Activated CD4-positive, alpha-beta T cell treated with anti-CD3 and anti-CD28 coated beads, Interleukin-2, amount 50 U/mL, for 16 hours (primary cell): ENCODE data around the gene PSMD9.
"Not testable (repeated sequence)": the region's sequence is repeated elsewhere in the genome, so short reads cannot be mapped to it uniquely, and the experiment has no call there.

Source experiments
- DNase-seq: peaks from one replicate; pipeline ENCODE4 v3.0.0-alpha.2; 2020

PSMD9 gene

DNA sequence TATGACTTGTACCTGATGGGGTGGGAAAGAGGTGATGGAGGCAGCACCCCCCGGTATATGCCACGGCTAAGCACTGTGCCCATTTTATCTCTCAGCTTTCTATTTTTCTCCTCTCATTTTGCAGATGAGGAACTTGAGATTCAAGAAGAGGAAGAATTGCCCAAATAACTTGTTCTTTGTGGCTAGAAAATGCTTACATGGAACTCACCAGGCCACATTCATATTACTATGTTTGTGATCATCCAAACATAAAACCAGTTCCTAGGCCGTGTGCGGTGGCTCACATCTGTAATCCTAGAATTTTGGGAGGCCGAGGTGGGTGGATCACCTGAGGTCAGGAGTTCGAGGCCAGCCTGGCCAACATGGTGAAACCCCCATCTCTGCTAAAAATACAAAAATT, 14.5 kb upstream of the PSMD9 start:
- no peak for DNase-seq

DNA sequence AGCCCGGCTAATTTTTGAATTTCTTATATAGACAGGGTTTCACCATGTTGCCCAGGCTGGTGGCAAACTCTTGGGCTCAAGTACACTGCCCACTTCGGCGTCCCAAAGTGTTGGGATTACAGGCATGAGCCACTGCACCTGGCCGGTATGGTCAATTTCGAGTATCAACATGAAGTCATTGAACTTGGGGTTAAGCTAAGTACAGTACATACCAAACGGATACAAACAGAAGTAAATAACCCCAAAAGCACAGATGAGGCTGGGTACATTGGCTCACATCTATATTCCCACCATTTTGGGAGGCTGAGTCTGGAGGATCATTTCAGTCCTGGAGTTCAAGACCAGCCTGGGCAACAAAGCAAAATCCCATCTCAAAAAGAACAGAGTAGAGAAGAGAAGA, 13.0 kb upstream of the PSMD9 start:
- no peak for DNase-seq

DNA sequence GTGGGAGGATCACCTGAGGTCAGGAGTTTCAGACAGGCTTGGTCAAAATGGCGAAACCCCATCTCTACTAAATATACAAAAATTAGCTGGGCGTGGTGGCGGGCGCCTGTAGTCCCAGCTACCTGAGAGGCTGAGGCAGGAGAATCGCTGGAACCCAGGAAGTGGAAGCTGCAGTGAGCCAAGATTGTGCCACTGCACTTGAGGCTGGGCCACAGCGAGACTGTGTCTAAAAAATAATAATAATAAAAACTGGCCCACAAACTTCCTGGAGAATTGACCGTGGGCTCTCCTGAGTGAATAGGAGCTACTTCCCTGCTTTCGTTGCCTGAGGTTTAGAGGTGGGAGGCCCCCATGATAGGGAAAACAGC, 12.5 kb upstream of the PSMD9 start:
- not testable (repeated sequence) for DNase-seq

DNA sequence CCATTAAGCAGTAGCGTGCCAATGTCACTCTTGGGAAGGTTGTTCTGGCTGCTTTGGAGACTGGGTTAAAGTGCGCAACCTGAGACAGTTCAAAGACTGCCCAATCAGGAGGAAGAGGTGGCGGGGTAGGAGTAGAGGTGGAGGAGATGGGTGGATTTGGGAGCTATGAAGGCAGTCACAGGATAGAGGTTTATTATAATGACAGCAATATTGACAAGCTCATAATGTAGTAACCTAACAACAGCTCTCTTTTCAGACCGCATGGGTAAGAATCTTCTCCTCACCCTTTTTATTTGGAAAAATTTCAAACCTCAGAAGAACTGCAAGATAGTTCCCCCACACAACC, 5.3 kb upstream of the PSMD9 start:
- DNase-seq = no peak

DNA sequence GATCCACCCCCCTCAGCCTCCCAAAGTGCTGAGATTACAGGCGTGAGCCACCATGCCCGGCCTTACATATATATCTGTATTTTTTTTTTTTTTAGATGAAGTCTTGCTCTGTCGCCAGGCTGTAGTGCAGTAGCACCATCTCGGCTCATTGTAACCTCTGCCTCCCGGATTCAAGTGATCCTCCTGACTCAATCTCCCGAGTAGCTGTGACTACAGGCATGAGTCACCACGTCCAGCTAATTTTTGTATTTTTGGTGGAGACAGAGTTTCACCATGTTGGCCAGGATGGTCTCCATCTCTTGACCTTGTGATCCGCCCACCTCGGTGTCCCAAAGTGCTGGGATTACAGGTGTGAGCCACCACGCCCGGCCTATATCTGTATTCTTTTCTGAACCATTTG, 3.5 kb upstream of the PSMD9 start:
- DNase-seq = not testable (repeated sequence)

DNA sequence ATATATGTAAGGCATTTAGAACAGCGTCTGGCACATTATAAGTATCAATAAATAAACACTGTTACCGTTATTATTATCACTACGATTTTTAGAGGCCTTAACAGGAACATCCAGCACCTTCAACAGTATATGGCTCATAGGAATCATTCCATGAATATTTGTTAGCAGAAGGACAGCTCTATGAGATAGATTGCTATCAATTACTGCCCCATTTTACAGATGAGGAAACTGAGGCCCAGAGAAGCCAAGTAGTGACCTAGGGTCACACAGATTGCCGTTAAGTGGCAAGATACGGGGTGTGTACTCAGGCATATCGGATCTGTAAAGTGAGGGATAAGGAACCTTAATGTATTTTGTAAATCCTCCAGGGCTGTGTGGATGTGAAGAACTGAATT, 510 bp upstream of the PSMD9 start:
- no peak for DNase-seq

DNA sequence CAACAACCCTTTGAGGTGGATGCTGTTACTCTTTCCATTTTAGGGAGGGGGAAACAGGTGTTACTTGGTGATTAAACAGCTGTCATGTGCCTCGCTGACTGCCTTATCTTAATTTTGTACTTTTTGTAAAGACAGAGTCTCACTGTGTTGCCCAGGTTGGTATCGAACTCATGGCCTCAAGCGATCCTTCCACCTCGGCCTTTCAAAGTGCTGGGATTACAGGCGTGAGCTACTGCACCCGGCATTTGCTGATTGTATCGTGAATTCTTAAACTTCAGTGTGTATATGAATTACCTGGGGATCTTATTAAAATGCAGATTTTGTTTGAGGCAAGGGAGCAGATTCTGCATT, 659 bp downstream of the PSMD9 start:
- DNase-seq = no peak

DNA sequence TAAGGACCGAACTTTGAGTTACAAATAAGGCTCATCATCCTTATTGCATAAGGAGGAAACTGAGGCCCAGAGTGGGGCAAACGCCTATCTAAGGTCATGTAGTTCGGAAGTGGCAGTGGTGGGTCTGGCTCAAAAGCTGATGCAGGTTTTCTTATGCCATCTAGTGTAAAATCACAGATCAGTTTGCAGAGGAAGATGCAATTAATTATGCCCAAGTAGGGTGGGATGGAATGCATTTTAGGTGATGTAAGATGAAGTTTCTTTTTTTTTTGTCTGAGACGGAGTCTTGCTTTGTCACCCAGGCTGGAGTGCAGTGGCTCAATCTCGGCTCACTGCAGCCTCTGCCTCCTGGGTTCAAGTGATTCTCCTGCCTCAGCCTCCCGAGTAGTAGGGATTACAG, 1.1 kb downstream of the PSMD9 start:
- DNase-seq = not testable (repeated sequence)

DNA sequence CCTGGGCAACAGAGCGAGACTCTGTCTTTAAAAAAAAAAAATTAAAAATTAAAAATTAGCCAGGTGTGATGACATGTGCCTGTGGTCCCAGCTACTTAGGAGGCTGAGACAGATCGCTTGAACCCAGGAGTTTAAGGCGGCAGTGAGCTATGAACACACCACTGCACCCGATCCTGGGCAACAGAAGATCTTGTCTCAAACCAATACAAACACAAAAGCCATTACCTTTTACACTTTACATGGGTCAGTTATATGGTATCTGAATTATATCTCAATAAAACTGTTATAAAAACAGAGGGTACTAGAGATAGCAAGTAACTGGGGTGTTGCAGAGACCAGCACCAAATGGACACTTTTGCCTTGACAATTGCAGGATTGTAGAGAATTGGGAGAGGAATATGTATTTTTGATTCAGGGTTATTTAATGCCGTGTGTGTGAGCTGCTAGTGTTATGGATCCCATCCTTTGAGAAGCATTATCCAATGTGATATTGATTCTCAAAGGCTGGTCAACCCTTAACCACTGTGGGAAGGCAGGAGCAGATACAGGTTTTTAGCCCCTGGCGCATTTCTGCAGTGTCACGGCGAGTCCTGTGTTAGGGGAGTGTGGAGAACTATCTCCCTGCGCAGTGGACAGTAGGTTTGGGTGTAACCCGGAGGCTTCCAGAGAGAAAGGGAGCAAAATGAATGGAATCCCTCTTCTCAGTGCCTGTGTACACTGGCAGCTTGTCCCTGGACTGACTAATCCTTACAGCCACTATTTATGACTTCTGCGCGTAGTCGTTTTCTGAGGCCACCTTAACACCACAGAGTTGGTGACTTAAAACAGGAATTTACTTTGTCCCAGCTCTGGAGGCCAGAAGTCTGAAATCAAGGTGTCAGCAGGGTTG, 4.3 kb downstream of the PSMD9 start:
- DNase-seq = peak; percentile 37

DNA sequence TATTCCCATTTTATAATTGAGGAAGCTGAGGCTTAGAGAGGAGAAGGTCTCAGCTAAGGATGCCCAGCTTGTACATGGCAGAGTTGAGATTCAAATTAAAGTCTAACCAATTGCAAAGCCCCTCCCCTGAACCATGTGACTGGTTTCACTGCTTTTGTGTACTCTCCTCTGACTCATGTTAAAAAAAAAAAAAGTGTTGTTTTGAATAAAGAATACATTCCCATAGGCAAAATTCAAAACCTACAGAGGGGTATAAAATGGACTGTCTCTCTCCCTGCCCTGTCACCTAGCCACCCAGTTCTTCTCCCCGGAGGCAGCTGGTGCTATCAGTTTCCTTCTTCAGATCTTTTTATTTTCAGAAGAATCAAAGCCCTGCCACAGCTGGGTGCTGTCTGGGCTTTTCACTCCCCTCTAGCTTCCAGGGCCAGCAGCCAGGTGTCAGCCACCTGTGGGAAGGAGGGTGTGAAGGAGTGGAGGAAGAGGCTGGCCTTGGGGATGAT, 5.4 kb downstream of the PSMD9 start:
- peak; percentile 47 for DNase-seq

DNA sequence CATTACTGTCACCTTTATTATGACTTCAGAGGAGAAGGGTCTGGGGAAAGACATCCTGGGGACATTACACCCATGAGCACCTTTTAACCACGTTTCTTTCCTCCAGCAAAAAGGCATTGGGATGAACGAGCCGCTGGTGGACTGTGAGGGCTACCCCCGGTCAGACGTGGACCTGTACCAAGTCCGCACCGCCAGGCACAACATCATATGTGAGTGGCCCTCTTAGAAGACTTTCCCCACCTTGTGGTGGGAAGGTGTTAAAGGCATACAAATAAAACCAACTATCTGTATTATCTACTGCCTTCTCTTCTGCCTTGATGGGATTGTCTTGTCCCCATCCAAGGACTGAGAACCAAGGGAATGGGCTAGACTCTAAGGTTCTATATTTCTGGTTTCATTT, 6.0 kb downstream of the PSMD9 start:
- no peak for DNase-seq

DNA sequence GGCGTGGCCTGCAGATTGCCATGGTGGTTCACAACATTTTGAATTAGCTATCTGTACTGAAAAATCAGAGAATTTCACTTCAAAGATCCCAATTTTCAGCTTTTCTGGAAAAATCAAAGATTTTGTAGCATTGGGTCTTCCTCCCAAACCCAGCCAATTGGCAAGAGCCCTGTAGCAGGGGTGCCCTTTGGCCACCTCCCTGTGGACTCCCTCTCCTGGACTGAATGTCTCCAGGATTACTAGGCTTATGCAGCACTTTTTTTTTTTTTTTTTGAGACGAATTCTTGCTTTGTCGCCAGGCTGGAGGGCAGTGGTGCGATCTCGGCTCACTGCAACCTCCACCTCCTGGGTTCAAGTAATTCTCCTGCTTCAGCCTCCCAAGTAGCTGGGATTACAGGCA, 9.7 kb downstream of the PSMD9 start:
- DNase-seq = no peak

DNA sequence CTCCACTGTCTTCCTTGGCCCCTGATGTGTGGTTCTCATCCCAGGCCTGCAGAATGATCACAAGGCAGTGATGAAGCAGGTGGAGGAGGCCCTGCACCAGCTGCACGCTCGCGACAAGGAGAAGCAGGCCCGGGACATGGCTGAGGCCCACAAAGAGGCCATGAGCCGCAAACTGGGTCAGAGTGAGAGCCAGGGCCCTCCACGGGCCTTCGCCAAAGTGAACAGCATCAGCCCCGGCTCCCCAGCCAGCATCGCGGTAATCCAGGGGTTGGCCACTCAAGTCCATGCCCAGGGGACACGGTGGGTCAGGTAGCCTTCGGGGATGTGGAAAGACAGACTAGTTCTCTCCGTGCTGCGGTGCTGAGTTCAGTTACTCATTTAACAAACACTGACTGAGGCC, 11.0 kb downstream of the PSMD9 start:
- DNase-seq = no peak

DNA sequence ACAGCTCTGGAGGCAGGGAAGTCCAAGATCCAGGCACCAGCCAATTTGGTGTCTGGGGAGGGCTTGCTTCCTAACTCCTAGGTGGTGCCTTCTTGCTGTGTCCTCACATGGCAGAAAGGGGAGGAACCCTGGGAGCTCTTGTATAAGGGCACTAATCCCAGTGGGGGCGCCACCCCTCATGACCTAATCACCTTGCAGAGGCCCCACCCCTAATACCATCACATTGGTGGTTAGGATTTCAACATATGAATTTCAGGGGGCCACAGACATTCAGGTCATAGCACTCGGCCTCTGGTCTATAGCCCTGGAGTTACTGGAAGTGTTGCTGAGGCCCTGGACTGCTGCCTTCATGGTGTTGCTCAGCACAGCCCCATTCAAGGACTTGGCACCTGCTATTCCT, 14.6 kb downstream of the PSMD9 start:
- no peak for DNase-seq

DNA sequence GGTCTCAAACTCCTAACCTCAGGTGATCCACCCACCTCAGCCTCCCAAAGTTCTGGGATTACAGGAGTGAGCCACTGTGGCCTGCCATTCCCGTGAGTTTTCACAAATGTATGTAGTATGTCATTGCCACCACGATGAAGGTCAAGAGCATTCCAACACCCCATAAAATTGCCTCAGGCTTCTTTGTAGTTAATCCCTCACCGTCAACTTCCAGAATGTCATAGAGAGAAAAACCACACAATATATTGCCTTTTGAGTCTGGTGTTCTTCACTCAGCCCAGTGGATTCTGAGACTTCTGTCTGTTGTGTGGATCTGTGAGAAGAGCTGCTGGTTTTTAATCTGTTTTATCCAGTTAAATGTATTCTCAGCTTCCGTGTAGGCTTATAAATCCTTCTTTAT, 17.2 kb downstream of the PSMD9 start:
- no peak for DNase-seq

DNA sequence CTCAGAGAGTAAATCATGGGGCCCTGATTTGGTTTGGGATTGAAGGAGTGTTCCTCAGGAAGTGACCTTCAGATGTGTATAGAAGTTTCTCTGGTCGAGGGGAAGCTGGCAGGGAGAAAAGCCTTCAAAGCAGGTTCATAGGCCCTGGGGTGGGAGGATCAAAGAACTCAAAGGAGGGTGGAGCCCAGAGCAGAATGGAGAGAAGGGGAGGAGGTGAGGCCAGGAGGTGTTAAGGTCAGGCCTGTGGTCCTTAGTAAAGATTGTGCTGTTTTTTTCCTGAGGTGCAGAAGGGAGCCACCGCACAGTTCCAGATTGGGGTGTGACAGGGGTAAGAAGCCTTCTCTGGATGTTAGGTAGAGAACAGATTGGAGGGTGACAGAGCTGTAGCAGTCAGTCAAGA, 20.1 kb downstream of the PSMD9 start:
- no peak for DNase-seq

DNA sequence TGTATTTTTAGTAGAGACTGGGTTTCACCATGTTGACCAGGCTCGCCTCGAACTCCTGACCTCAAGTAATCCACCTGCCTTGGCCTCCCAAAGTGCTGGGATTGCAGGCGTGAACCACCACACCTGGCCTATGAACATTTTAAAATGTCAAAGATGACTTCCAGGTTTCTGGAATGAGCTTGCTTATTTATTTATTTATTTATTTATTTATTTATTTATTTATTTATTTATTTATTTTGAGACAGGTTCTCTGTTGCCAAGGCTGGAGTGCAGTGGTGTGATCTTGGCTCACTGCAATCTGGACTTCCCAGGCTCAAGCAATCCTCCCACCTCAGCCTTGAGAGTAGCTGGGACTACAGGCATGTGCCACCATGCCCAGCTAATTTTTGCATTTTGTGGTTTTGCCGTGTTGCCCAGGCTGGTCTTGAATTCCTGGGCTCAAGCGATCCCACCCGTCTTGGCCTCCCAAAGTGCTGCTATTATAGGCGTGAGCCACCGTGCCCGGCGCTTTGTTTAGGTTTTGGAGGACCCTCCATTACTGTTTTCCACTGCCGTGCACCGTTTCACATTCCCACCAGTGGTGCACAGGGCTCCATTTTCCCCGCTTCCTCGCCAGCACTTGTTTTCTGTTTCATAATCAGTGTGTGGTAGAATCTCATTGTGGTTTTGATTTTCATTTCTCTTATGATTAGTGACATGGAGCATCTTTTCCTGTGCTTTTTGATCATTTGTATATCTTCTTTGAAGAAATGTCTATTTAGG, 23.4 kb downstream of the PSMD9 start:
- peak; percentile 66 for DNase-seq

DNA sequence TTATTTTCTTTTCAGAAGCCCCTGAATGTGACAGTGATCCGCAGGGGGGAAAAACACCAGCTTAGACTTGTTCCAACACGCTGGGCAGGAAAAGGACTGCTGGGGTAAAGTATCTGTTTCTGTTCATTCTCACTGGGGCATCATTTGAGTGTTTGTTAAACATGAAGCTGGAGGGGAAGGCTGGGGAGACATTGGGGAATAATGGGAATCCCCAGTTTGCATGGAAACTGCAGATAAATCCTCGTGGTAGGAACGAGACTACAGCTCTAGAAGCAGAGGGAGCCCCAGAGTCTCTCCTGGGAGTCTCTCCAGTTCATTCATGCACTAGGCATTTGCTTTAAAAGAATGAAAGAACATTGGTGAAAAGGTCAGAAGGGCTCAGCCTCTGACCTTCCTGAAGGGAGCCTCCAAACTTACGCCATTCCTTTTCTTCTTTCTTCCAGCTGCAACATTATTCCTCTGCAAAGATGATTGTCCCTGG, 27.3 kb downstream of the PSMD9 start:
- DNase-seq = no peak

DNA sequence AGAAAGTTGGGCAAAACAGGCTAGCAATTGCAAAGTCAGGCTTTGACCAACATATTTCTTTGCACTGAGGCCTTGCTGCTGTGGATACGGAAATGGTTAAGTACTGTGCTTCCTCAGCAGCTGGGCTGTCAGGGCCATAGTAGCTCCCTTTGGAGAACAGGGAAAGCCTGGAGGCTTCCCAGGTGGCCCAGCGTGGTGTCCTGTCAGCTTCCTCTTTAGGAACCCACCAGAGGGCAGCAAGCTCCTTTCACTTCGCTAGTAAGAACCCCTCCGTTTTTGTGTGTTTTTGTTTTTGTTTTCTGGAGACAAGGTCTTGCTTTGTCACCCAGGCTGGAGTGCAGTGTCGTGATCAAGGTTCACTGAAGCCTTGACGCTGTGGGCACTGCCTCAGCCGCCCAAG, 28.1 kb downstream of the PSMD9 start:
- no peak for DNase-seq

DNA sequence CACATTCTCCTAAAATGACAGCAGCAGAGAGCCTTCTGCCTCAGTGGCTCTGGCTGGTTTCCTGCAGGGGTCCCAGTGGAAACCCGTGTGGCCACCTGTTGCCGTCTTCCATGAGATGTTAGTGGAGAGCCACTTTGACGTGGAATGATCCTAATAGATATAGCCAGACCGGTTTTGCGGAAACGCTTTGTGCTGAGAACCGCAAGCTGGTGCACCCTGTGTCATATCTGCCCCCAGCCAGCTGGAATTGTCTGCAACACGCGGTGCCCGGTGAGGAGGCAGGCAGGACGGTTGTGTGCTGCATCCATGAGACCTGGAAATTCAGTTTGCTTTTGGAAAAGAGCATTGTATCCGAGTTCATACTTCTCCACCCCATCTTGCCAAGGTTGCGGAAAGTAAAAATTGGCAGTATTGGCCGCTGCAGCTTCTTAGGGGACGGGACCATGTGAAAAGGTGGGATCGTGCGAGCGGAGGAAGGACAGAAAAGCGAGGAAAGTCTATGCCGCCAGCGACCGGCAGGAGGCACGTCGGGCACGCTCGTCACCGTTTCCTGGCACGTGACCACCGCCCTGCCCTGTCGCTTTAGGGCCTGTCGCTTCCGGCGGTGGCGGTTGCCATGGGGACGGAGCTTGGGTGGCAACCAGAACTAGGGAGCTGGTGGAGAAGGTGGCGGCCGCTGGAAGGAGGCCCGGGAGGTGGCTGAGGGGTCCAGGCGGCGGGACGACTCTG, 29.5 kb downstream of the PSMD9 start, which contains the start of gene CFAP251:
CFAP251 (plus strand) TSS at position 643 of the 729 bp plus-strand sequence. CDS start 2,714 bp downstream, outside the sequence.
- peak; percentile 97 for DNase-seq

DNA sequence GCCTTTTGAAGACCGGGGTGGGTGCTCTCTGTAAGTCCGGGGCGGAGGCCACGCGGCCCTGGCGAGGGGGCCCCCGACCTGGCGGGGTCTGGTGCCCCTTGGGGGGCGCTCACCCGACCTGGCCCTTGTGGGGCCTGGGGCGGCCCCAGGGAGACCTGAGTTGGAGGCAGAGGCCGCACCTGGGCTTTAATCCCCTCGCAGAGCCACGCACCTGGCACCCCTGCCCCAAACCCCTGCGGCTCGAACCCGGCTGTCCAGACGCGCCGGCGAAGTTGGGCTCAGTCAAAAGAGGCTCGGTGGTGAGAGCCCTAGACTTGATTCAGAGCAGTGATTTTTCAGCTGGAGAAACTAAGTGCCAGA, 30.1 kb downstream of the PSMD9 start:
- no peak for DNase-seq

DNA sequence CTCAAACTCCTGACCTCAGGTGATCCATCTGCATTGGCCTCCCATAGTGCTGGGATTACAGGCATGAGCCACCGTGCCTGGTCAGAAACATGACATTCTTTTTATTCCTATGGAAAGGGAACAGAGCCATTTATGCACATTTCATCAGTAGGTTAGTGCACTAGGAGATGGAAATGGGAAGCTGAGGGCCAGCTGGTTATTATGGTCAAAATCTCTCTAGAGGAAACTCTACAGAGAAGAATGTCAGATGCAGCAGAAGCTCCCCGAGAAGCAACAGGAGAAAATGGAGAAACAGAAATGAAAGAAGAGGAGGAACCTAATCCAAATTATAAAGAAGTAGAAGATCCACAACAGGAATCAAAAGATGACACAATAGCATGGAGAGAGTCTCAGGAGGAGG, 32.5 kb downstream of the PSMD9 start:
- no peak for DNase-seq

DNA sequence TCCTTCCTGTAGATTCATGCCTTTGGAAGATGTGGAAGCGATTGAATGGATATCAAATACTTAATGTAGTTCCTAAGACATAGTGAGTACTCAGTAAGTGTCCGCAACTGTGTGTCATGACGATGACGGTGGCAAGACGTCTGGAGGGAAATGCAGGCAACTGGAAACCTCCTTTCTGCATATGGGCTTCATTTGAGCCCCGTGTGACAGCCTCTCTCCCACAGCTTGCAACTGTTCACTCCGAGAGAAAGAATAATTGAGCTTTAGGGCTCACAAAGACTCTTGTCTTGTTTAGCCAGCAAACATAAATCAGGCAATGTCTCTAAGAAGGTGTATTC, 36.7 kb downstream of the PSMD9 start:
- no peak for DNase-seq
